B cell (primary cell): ENCODE data around the gene GGT5. TPM values are rescaled to one million over a fixed set of nuclear protein-coding genes. Genes with fewer than 3 reads are reported as not detected.
"Not testable (repeated sequence)": the region's sequence is repeated elsewhere in the genome, so short reads cannot be mapped to it uniquely, and the experiment has no call there.

ENCODE experiments used
- ATAC-seq: fragments of 200-7000 bp; cut with Tn5 transposase; one replicate; pipeline ENCODE4 v1.10.0; 2021; ENCODE audit warnings: low read depth, mild to moderate bottlenecking, moderate number of reproducible peaks, moderate library complexity
- CTCF ChIA-PET: fragments of 350-600 bp; sonication (Branson Sonifier 250); formaldehyde crosslinking; loops from one replicate; lab custom pipeline; 2021; ENCODE audit warnings: antibody characterized with exemption, inconsistent platforms; lab: Charles Lee
- POLR2A ChIA-PET: fragments of 350-600 bp; sonication (Branson Sonifier 250); formaldehyde crosslinking; loops from one replicate; lab custom pipeline; 2021; ENCODE audit warnings: antibody characterized with exemption; lab: Charles Lee
- DNase-seq: peaks from one replicate; pipeline ENCODE4 v3.0.0; 2013
- H2AFZ ChIP-seq: 2 replicates; pipeline ENCODE4 v1.6.1; 2012; ENCODE audit warnings: mild to moderate bottlenecking, low read depth, low read length; ENCODE audit not compliant: insufficient read depth, poor library complexity, severe bottlenecking
- H3K27ac ChIP-seq, 2 donors: 1 replicate in 1 of 2; 2 replicates in 1 of 2; pipeline ENCODE4 v1.5.1; 2012 to 2013; ENCODE audit warnings: low read length in 2 of 2, mild to moderate bottlenecking in 2 of 2, moderate library complexity in 1 of 2
- H3K27me3 ChIP-seq, 4 experiments: fragments of 200-600 bp in 1 of 4; sonication (generic) in 1 of 4; replicated peaks in 1 of 4; 1 replicate in 2 of 4; 2 replicates in 2 of 4; pipeline versions ENCODE4 v1.6.1 to v1.7.0; 2013 to 2016; ENCODE audit warnings: low read length in 3 of 4, mild to moderate bottlenecking in 2 of 4, mixed read lengths in 1 of 4, moderate library complexity in 1 of 4; ENCODE audit not compliant: insufficient read depth in 4 of 4, control insufficient read depth in 3 of 4; ENCODE audit errors: control extremely low read depth in 1 of 4
- H3K36me3 ChIP-seq, 2 experiments: replicated peaks in 1 of 2; 1 replicate in 1 of 2; 2 replicates in 1 of 2; pipeline versions ENCODE4 v1.6.1 to v1.7.1; 2013; ENCODE audit warnings: low read length in 1 of 2; ENCODE audit not compliant: insufficient read depth in 2 of 2, control insufficient read depth in 1 of 2; ENCODE audit errors: control extremely low read depth in 1 of 2, extremely low read depth in 1 of 2
- H3K4me1 ChIP-seq, 2 donors: fragments of 200-600 bp in 1 of 2; sonication (generic) in 1 of 2; 1 replicate in 1 of 2; 2 replicates in 1 of 2; pipeline versions ENCODE4 v1.5.1 to v1.6.1; 2013 to 2017; ENCODE audit warnings: low read length in 2 of 2; ENCODE audit not compliant: control insufficient read depth in 2 of 2, insufficient read depth in 2 of 2
- H3K4me2 ChIP-seq: replicated peaks from 2 replicates; pipeline ENCODE3; 2012; ENCODE audit warnings: mild to moderate bottlenecking, low read depth, low read length; ENCODE audit not compliant: poor library complexity, severe bottlenecking
- H3K4me3 ChIP-seq, 5 experiments: fragments of 200-600 bp in 1 of 5; sonication (generic) in 1 of 5; 1 replicate in 3 of 5; 2 replicates in 2 of 5; pipeline versions ENCODE4 v1.5.1 to v1.7.0; 2011 to 2016; ENCODE audit warnings: low read length in 4 of 5, mild to moderate bottlenecking in 4 of 5, low read depth in 2 of 5, control low read depth in 1 of 5, moderate library complexity in 1 of 5; ENCODE audit not compliant: insufficient read depth in 1 of 5; ENCODE audit errors: control extremely low read depth in 1 of 5, extremely low read depth in 1 of 5
- H3K79me2 ChIP-seq: fragments of 200-600 bp; sonication (generic); one replicate; pipeline ENCODE4 v1.6.0; 2016; ENCODE audit warnings: low read length; ENCODE audit not compliant: control insufficient read depth, insufficient read depth
- H3K9ac ChIP-seq: fragments of 200-600 bp; sonication (generic); 2 replicates; pipeline ENCODE4 v1.6.1; 2017; ENCODE audit warnings: mild to moderate bottlenecking, low read length, moderate library complexity
- H3K9me3 ChIP-seq, 3 donors: one replicate each; pipeline versions ENCODE4 v1.6.1 to v1.7.1; 2013; ENCODE audit warnings: low read length in 2 of 3; ENCODE audit not compliant: control insufficient read depth in 2 of 3, insufficient read depth in 1 of 3; ENCODE audit errors: control extremely low read depth in 1 of 3
- H4K20me1 ChIP-seq: 2 replicates; pipeline ENCODE4 v1.6.0; 2012; ENCODE audit warnings: mild to moderate bottlenecking, low read length; ENCODE audit not compliant: insufficient read depth, control insufficient read depth, poor library complexity, severe bottlenecking
- H3K27ac Mint-ChIP-seq: one replicate; pipeline ENCODE4 v1.8.0; 2021; ENCODE audit warnings: mixed read lengths
- H3K27me3 Mint-ChIP-seq: one replicate; pipeline ENCODE4 v1.8.0; 2021; ENCODE audit warnings: mixed read lengths
- H3K4me1 Mint-ChIP-seq: one replicate; pipeline ENCODE4 v1.8.0; 2021; ENCODE audit warnings: mixed read lengths
- H3K4me3 Mint-ChIP-seq: one replicate; pipeline ENCODE4 v1.8.0; 2021; ENCODE audit warnings: mixed read lengths
- H3K9me3 Mint-ChIP-seq: one replicate; pipeline ENCODE4 v1.8.0; 2022; ENCODE audit warnings: mixed read lengths; ENCODE audit not compliant: insufficient read depth
- EZH2 ChIP-seq: IDR thresholded peaks from 2 replicates; pipeline ENCODE4 v1.6.1; 2012; ENCODE audit warnings: borderline replicate concordance, low read depth, mild to moderate bottlenecking, moderate library complexity, low read length; ENCODE audit not compliant: insufficient read depth, poor library complexity, severe bottlenecking
- WGBS: methylation state at CpG from one replicate; pipeline ENCODE4 v1.1.5; 2013; ENCODE audit warnings: missing lambda C conversion rate; ENCODE audit not compliant: insufficient coverage; 5-methylcytosine and 5-hydroxymethylcytosine counted together
- intact Hi-C: fragments of 100-400 bp; cut with micrococcal nuclease; formaldehyde crosslinking; loops from one replicate; pipeline ENCODE4 v1.10.0; 2022
- polyA plus RNA-seq: library from polyadenylated mRNA; depleted of rRNA; stranded (reverse); fragments of >200 nt; gene quantifications from 2 replicates; pipeline ENCODE4 v1.2.3, GENCODE V29; 2012
- total RNA-seq, 2 donors: library from RNA; stranded (reverse); fragments of 120-200 nt in 1 of 2; gene quantifications; 1 replicate in 1 of 2; 2 replicates in 1 of 2; pipeline versions ENCODE4 v1.2.3 to v1.2.4, GENCODE V29; 2013 to 2022
- TF ChIP-seq, protein P1 (sequence below): fragments of 200-600 bp; IDR thresholded peaks from one replicate; pipeline ENCODE4 v1.8.0; 2022; ENCODE audit warnings: antibody characterized with exemption, mild to moderate bottlenecking

The GGT5 gene
- total and polyA plus RNA-seq, 2 donors (not counting 1 experiment from before 2014, with no cell fraction given) = not detected

DNA sequence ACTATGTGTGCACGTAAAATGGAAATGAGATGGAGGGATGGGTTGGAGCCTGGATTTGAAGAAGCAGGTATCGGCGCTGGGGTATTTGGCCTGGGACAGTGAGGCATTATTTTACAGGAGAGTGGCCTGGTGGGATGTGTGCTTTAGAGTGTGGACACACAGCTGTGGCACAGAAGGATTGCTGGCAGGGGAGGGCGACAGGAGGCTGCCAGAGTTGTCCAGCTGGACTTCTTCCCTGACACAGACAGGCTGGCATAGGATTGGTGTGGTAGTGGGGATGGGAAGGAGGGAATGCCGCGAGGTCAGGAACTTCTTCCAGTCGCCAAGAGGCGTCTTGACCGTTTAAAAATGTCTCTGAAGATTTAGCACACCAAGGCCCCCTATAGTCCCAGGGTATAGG lies 42.3 kb upstream of the GGT5 start:
- H3K27me3 Mint-ChIP-seq, H3K4me3 Mint-ChIP-seq, H3K9ac ChIP-seq, H3K27ac ChIP-seq, intact Hi-C loops, H3K9me3 Mint-ChIP-seq, H3K27me3 ChIP-seq, H3K36me3 ChIP-seq, CTCF ChIA-PET, H3K4me3 ChIP-seq, DNase-seq, H3K27ac Mint-ChIP-seq, H2AFZ ChIP-seq, H3K9me3 ChIP-seq, H3K4me2 ChIP-seq, POLR2A ChIA-PET, ATAC-seq: not testable (repeated sequence)
- peaks cover 43% of the 10 kb centered on the region for H4K20me1 ChIP-seq
- peaks cover 9 to 18% of the 10 kb centered on the region in 2 donors for H3K4me1 ChIP-seq
- peaks cover 88% of the 10 kb centered on the region for H3K79me2 ChIP-seq
- peaks cover 59% of the 10 kb centered on the region for H3K4me1 Mint-ChIP-seq
- WGBS = no CpG with 5 or more reads among the region's 9 CpGs

DNA sequence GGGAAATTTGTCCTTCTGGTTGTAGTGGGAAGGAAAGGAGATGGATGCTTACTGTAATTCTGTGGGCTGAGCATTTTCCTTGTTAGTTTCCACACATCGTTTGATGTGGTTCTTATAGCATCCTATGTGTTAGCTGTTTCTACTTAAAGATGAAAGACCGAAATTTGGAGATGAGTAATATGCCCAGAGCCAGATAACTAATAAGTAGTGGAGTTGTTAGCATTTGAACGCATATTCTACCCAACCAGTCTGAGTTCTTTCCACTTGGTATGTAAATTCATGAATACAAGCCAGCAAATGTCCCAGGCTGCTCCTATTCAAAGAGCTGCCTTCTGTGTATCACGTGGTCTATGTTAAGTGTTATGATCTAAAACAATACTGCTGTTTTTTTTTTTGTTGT lies 40.4 kb upstream of the GGT5 start:
- no peak for TF ChIP-seq EZH2
- TF ChIP-seq, protein P1, sequence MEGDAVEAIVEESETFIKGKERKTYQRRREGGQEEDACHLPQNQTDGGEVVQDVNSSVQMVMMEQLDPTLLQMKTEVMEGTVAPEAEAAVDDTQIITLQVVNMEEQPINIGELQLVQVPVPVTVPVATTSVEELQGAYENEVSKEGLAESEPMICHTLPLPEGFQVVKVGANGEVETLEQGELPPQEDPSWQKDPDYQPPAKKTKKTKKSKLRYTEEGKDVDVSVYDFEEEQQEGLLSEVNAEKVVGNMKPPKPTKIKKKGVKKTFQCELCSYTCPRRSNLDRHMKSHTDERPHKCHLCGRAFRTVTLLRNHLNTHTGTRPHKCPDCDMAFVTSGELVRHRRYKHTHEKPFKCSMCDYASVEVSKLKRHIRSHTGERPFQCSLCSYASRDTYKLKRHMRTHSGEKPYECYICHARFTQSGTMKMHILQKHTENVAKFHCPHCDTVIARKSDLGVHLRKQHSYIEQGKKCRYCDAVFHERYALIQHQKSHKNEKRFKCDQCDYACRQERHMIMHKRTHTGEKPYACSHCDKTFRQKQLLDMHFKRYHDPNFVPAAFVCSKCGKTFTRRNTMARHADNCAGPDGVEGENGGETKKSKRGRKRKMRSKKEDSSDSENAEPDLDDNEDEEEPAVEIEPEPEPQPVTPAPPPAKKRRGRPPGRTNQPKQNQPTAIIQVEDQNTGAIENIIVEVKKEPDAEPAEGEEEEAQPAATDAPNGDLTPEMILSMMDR = no peak
- no peaks in the 10 kb centered on the region for H3K27me3 ChIP-seq
- no peak overlapping the region for H3K27ac ChIP-seq
- H4K20me1 ChIP-seq = peaks cover 30% of the 10 kb centered on the region
- intact Hi-C loops = no loop called here
- peaks cover 52% of the 10 kb centered on the region for H3K4me1 Mint-ChIP-seq
- DNase-seq (no peak), ATAC-seq (no peak)
- H3K79me2 ChIP-seq = peaks cover 84% of the 10 kb centered on the region
- no peak overlapping the region for H3K9ac ChIP-seq
- H3K27me3 Mint-ChIP-seq = no peaks in the 10 kb centered on the region
- H3K4me3 Mint-ChIP-seq = no peak overlapping the region
- H3K4me1 ChIP-seq = peaks cover 10% of the 10 kb centered on the region in 2 donors
- H3K4me3 ChIP-seq = no peak overlapping the region
- H3K4me2 ChIP-seq = no peak overlapping the region
- H3K27ac Mint-ChIP-seq = no peak overlapping the region
- POLR2A ChIA-PET = no interaction called here
- CTCF ChIA-PET = no interaction called here
- WGBS = 89% methylated on average over 1 of the region's 4 CpGs
- H3K9me3 Mint-ChIP-seq = no peaks in the 10 kb centered on the region
- H3K36me3 ChIP-seq = peaks cover 0 to 4% of the 10 kb centered on the region in 2 experiments
- no peaks in the 10 kb centered on the region for H3K9me3 ChIP-seq
- no peak overlapping the region for H2AFZ ChIP-seq
